ENCODE data around the gene TRPM4. TPM values are rescaled to one million over a fixed set of nuclear protein-coding genes. Genes with fewer than 3 reads are reported as not detected.

Gene TRPM4
- total and polyA plus RNA-seq, 2 donors (not counting 3 experiments of a cell fraction or from before 2014, with no cell fraction given): 17.6 to 38.9 TPM

GRCh38 chr19:49129238-49129583, 28.4 kb upstream of the TRPM4 start:
- BruUV-seq (replicated peaks): no TSS peak
- CTCF ChIA-PET: interaction anchor here (1.1 to 2.0 kb wide), 4 partner anchors 15 to 79 kb away, joined by 3 to 7 read pairs (median 6); partner anchors contain the start of gene LIN7B
- H4K20me1 ChIP-seq (replicated peaks; ENCODE audit: control insufficient read depth, extremely low read depth, insufficient read depth, low read length): no peaks in the 10 kb centered on the region
- no peaks in the 10 kb centered on the region for H3K9me3 ChIP-seq (replicated peaks; ENCODE audit: control insufficient read depth, insufficient read depth, low read length)
- no peaks in the 10 kb centered on the region for H3K9me1 ChIP-seq (replicated peaks; ENCODE audit: control insufficient read depth, extremely low read depth, insufficient read depth, low read length)
- POLR2A ChIA-PET: no interaction called here
- H3K36me3 ChIP-seq (ENCODE audit: control insufficient read depth in 2 of 2, extremely low read depth in 1 of 2, insufficient read depth in 2 of 2, low read length in 2 of 2): no peaks in the 10 kb centered on the region
- DNase-seq (ENCODE audit: low read depth, low spot score) (no peak), FAIRE-seq (no peak)
- no peak overlapping the region for H3K4me3 ChIP-seq (replicated peaks in 1 of 3; ENCODE audit: insufficient read depth in 1 of 3, low read depth in 1 of 3, low read length in 3 of 3)
- H3K4me1 ChIP-seq (ENCODE audit: control insufficient read depth, extremely low read depth, insufficient read depth, low read length): no peaks in the 10 kb centered on the region
- dilution Hi-C loops (cut with MboI; ENCODE audit: extremely low pct_ligation_motif_present, low sequenced_read_pairs): no loop called here
- TF ChIP-seq MAX (IDR thresholded peaks at IDR 0.05; ENCODE audit: insufficient read depth, insufficient read length) (no peak), MYC (IDR thresholded peaks at IDR 0.05; ENCODE audit: low read depth, low read length) (no peak), FOS (IDR thresholded peaks at IDR 0.05; ENCODE audit: borderline replicate concordance, insufficient read depth, low read length) (no peak), POLR2AphosphoS5 (IDR thresholded peaks at IDR 0.05; ENCODE audit: insufficient read depth, low read depth, low read length) (no peak), EZH2 (IDR thresholded peaks at IDR 0.05; ENCODE audit: borderline replicate concordance, low read depth, low read length, severe bottlenecking) (no peak), POLR2A (IDR thresholded peaks at IDR 0.05; ENCODE audit: low read depth, low read length) (no peak), GATA2 (IDR thresholded peaks at IDR 0.05; ENCODE audit: insufficient read depth, insufficient read length, low read depth, low read length) (no peak), JUN (IDR thresholded peaks at IDR 0.05; ENCODE audit: borderline replicate concordance, insufficient read depth, insufficient read length, low read depth) (no peak), CTCF (IDR thresholded peaks at IDR 0.05; ENCODE audit: extremely low read depth in 1 of 2, insufficient read depth in 1 of 2, low read depth in 1 of 2, low read length in 2 of 2) (no peak)
- H3K27ac ChIP-seq (ENCODE audit: insufficient read depth, low read depth, low read length): no peak overlapping the region
- intact Hi-C loops (cut with micrococcal nuclease): loop anchor here (2.0 to 5.0 kb wide), 2 partner anchors 14 to 42 kb away; partner anchors contain the start of gene SNRNP70
- peaks cover 0 to 8% of the 10 kb centered on the region in 2 experiments for H3K27me3 ChIP-seq (ENCODE audit: control insufficient read depth in 2 of 2, insufficient read depth in 2 of 2, low read length in 2 of 2)
- no peak overlapping the region for H2AFZ ChIP-seq (ENCODE audit: low read depth, low read length)
- H3K9ac ChIP-seq (replicated peaks; ENCODE audit: extremely low read depth, insufficient read depth, low read length): no peak overlapping the region
- no peaks in the 10 kb centered on the region for H3K79me2 ChIP-seq (ENCODE audit: control insufficient read depth, insufficient read depth, low read length)
- no peak overlapping the region for H3K4me2 ChIP-seq (ENCODE audit: insufficient read depth, low read length)

Data from endothelial cell of umbilical vein (primary cell).